ENCODE measurements around the gene DENND1B. TPM values are rescaled to one million over a fixed set of nuclear protein-coding genes. Genes with fewer than 3 reads are reported as not detected.

Gene DENND1B
- total RNA-seq, 1 donor from 2014 or later = 13.1 TPM

DNA sequence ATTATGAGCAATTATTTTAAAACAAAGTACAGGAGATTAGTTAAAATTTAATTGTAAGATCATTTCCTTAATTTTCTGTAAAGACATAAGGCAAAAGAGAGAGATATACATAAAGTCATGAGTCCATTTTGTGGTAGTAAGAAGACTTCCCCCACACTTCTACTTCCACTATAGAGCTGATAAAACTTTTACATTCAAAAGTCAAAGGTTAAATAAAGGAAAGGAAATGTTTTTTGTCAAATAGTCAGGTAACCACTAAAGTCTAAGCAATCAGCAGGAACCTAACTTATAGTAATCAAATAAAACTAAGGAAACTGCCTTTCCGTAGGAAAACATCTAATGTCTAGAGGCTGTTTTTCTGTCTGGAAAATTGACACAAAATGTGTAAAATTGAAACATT, 110.9 kb downstream of the DENND1B start:
- no peak overlapping the region for H3K4me2 ChIP-seq
- H4K20me1 ChIP-seq (ENCODE audit: low read depth) = no peaks in the 10 kb centered on the region
- no peaks in the 10 kb centered on the region for H3K9me3 Mint-ChIP-seq
- no peaks in the 10 kb centered on the region for H3K36me3 Mint-ChIP-seq
- TF ChIP-seq EZH2 (IDR thresholded peaks at IDR 0.05) (no peak), EZH2phosphoT487 (IDR thresholded peaks at IDR 0.05) (no peak), CTCF (IDR thresholded peaks at IDR 0.05) (no peak)
- H3F3A ChIP-seq (ENCODE audit: low read depth) = no peaks in the 10 kb centered on the region
- H3K4me3 ChIP-seq = no peak overlapping the region
- peaks cover 6% of the 10 kb centered on the region for H3K4me1 ChIP-seq
- H3K9ac ChIP-seq = no peak overlapping the region
- no peak overlapping the region for H2AFZ ChIP-seq (replicated peaks)
- no peaks in the 10 kb centered on the region for H3K27me3 Mint-ChIP-seq (ENCODE audit: insufficient read depth, low read depth)
- H3K27ac ChIP-seq = no peak overlapping the region
- H3K9me3 ChIP-seq (ENCODE audit: low read depth) = no peaks in the 10 kb centered on the region
- H3K4me3 Mint-ChIP-seq = no peak overlapping the region
- no peaks in the 10 kb centered on the region for H3K36me3 ChIP-seq
- no peak overlapping the region for H3K27ac Mint-ChIP-seq
- no peak for DNase-seq (ENCODE audit: low spot score)
- H3K27me3 ChIP-seq = no peaks in the 10 kb centered on the region
- no peaks in the 10 kb centered on the region for H3K79me2 ChIP-seq (ENCODE audit: low read depth)
- H3K4me1 Mint-ChIP-seq = peaks cover 5% of the 10 kb centered on the region

DNA sequence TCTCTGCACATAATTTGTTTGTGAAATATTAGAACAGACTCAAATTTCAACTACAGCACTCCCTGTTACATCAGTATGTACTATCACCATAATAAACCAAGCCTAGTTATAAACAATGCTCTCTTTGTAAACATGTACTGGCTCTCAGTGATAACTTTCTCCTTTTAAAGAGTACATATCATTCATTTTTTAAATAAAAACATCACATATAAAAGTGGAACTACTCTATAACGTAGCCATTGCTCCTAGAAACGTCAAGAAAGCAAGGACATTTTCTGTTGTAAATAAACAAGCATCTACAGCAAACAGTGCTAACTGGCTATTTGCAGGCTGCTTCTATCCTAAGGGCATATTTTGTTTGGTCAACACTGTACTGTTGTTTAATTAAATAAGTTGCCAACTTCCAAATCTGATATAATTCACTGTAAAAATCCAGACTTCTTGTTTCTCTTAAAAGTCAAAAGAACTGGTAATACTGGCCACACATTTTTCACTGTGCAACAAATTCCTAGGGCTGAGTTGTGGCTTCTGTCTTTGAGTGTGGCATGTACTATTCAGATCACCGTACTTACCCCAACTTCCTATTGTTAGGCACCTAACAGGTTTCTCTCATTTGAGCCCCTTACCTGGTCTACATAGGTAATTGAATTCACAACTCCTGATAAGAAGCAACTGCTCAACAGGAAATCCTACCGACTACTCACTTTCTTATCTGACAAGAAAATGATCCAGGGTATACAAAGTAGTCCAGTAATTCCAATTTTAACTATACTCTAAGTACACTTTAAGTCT, 111.9 kb downstream of the DENND1B start:
- no peaks in the 10 kb centered on the region for H3K27me3 Mint-ChIP-seq (ENCODE audit: insufficient read depth, low read depth)
- H4K20me1 ChIP-seq (ENCODE audit: low read depth) = no peaks in the 10 kb centered on the region
- H3K27me3 ChIP-seq = no peaks in the 10 kb centered on the region
- TF ChIP-seq CTCF (IDR thresholded peaks at IDR 0.05) (no peak), EZH2 (IDR thresholded peaks at IDR 0.05) (no peak), EZH2phosphoT487 (IDR thresholded peaks at IDR 0.05) (no peak)
- H3K36me3 Mint-ChIP-seq = no peaks in the 10 kb centered on the region
- no peaks in the 10 kb centered on the region for H3F3A ChIP-seq (ENCODE audit: low read depth)
- H3K79me2 ChIP-seq (ENCODE audit: low read depth) = no peaks in the 10 kb centered on the region
- H3K4me2 ChIP-seq = no peak overlapping the region
- no peak overlapping the region for H3K4me3 Mint-ChIP-seq
- H3K27ac Mint-ChIP-seq = no peak overlapping the region
- no peak overlapping the region for H3K27ac ChIP-seq
- H3K4me3 ChIP-seq = no peak overlapping the region
- H3K4me1 ChIP-seq = peaks cover 6% of the 10 kb centered on the region
- no peaks in the 10 kb centered on the region for H3K36me3 ChIP-seq
- H3K9me3 ChIP-seq (ENCODE audit: low read depth) = no peaks in the 10 kb centered on the region
- H3K9me3 Mint-ChIP-seq = no peaks in the 10 kb centered on the region
- no peak for DNase-seq (ENCODE audit: low spot score)
- no peak overlapping the region for H2AFZ ChIP-seq (replicated peaks)
- peaks cover 5% of the 10 kb centered on the region for H3K4me1 Mint-ChIP-seq
- no peak overlapping the region for H3K9ac ChIP-seq

GRCh38 chr1:197660389-197660788, 114.9 kb downstream of the DENND1B start:
- TF ChIP-seq CTCF (IDR thresholded peaks at IDR 0.05) (no peak), EZH2phosphoT487 (IDR thresholded peaks at IDR 0.05) (no peak), EZH2 (IDR thresholded peaks at IDR 0.05) (no peak)
- no peaks in the 10 kb centered on the region for H3K27me3 Mint-ChIP-seq (ENCODE audit: insufficient read depth, low read depth)
- Histone ChIP-seq H3K36me3 (no peaks in the 10 kb centered on the region), H3K4me2 (no peak overlapping the region), H3F3A (ENCODE audit: low read depth) (no peaks in the 10 kb centered on the region), H3K4me1 (peaks cover 6% of the 10 kb centered on the region), H3K9ac (no peak overlapping the region), H3K9me3 (ENCODE audit: low read depth) (no peaks in the 10 kb centered on the region), H3K27ac (no peak overlapping the region), H2AFZ (replicated peaks) (no peak overlapping the region), H3K79me2 (ENCODE audit: low read depth) (no peaks in the 10 kb centered on the region), H3K4me3 (no peak overlapping the region), H3K27me3 (no peaks in the 10 kb centered on the region), H4K20me1 (ENCODE audit: low read depth) (no peaks in the 10 kb centered on the region)
- no peak overlapping the region for H3K4me3 Mint-ChIP-seq
- H3K36me3 Mint-ChIP-seq = peaks cover 2% of the 10 kb centered on the region
- no peak overlapping the region for H3K27ac Mint-ChIP-seq
- H3K9me3 Mint-ChIP-seq = no peaks in the 10 kb centered on the region
- peaks cover 5% of the 10 kb centered on the region for H3K4me1 Mint-ChIP-seq
- DNase-seq (ENCODE audit: low spot score) = no peak

All from neural progenitor cell (in vitro differentiated cells).